Measurements from ENCODE around the gene GRIN3A. TPM values are rescaled to one million over a fixed set of nuclear protein-coding genes. Genes with fewer than 3 reads are reported as not detected.

GRIN3A gene
- total RNA-seq, 4 donors from 2014 or later, result under 0.01 to 0.69 (median 0.41) TPM

DNA sequence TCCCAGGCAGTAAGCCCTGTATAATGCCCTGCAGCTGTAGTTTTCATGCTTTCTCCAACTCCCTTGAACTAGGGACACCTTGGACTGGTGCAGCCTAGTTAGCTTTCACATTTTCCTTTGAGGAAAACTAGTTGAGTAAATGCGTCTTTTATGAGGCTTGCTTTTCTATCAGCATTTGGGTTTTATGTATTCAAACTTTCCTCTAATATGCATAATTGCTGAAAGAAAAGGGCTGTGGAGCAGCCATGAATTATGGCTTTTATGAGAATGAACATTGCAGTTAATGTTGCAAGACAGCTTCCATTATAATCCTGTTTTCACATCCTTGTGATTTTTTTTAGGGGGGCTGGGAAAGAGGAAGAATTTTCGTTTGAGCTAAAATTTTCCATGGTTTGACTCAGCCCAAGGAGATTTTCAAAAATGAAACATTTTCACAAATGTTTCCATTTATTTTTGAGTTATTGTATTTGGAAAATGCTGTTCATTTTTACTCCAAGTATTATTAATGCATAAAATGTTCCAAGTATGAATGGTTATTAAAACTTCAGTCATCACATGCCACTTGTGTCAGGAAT is 85.8 kb downstream of the GRIN3A start:
- H3K4me1 ChIP-seq, result no peaks in the 10 kb centered on the region
- ATAC-seq, result no peak
- 29 to 100% methylated on average over 1 to 2 of the region's 2 CpGs for WGBS, 2 donors (ENCODE audit: low coverage in 1 of 2)
- no peaks in the 10 kb centered on the region for H3K27me3 ChIP-seq
- H3K4me3 ChIP-seq, result no peak overlapping the region
- no peaks in the 10 kb centered on the region for H3K36me3 ChIP-seq
- H3K27ac ChIP-seq, result no peak overlapping the region
- TF ChIP-seq, protein P1, sequence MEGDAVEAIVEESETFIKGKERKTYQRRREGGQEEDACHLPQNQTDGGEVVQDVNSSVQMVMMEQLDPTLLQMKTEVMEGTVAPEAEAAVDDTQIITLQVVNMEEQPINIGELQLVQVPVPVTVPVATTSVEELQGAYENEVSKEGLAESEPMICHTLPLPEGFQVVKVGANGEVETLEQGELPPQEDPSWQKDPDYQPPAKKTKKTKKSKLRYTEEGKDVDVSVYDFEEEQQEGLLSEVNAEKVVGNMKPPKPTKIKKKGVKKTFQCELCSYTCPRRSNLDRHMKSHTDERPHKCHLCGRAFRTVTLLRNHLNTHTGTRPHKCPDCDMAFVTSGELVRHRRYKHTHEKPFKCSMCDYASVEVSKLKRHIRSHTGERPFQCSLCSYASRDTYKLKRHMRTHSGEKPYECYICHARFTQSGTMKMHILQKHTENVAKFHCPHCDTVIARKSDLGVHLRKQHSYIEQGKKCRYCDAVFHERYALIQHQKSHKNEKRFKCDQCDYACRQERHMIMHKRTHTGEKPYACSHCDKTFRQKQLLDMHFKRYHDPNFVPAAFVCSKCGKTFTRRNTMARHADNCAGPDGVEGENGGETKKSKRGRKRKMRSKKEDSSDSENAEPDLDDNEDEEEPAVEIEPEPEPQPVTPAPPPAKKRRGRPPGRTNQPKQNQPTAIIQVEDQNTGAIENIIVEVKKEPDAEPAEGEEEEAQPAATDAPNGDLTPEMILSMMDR (IDR thresholded peaks at IDR 0.05), result no peak
- TF ChIP-seq EP300 (IDR thresholded peaks at IDR 0.05) (no peak), POLR2A (IDR thresholded peaks at IDR 0.05) (no peak), POLR2AphosphoS5 (IDR thresholded peaks at IDR 0.05) (no peak)
- no peaks in the 10 kb centered on the region for H3K9me3 ChIP-seq

DNA sequence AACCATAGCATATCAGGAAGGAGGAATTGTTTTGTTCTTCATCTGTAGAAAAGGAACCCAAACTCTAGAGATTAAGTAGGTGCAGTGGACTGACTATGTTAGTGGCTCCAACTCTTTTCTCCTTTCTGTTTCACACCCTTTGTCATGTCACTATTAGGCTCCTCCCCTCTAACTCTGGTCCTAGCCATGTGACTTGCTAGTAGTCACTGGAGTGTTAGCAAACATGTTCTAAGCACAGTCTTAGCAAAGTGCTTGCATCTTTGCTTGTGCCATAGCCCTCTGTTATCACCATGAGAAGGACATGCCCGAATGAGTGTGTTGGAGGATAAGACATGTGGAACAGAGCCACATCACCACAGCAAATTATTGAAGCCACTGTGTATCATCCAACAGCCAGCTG is 88.3 kb downstream of the GRIN3A start:
- no peak for ATAC-seq
- WGBS, 2 donors (ENCODE audit: low coverage in 1 of 2), result no CpG with 5 or more reads among the region's 1 CpG

DNA sequence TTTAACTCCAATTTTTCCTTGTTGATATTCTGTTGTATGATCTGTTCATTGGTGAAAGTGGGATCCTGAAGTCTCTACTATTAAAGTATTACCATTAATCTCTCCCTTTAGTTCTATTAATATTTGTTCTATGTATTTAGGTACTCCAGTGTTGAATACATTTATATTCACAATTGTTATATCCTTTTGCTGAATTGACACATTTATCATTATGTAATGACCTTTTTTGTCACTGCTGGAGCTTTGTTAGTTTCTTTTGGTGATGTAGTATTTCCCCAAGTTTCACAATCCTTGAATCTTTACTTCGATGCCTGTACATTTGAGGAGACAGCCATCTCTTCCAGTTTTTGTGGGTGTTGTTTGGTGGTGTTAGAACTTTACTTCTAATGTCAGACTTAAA is 90.0 kb downstream of the GRIN3A start:
- H3K27ac ChIP-seq, result no peak overlapping the region
- TF ChIP-seq POLR2A (IDR thresholded peaks at IDR 0.05) (no peak), POLR2AphosphoS5 (IDR thresholded peaks at IDR 0.05) (no peak), EP300 (IDR thresholded peaks at IDR 0.05) (no peak)
- TF ChIP-seq, protein P1 (IDR thresholded peaks at IDR 0.05), result no peak
- WGBS, 2 donors (ENCODE audit: low coverage in 1 of 2), result 82 to 100% methylated on average over 1 of the region's 1 CpG
- ATAC-seq, result no peak
- no peaks in the 10 kb centered on the region for H3K27me3 ChIP-seq
- H3K9me3 ChIP-seq, result no peaks in the 10 kb centered on the region
- no peaks in the 10 kb centered on the region for H3K36me3 ChIP-seq
- H3K4me1 ChIP-seq, result no peaks in the 10 kb centered on the region
- no peak overlapping the region for H3K4me3 ChIP-seq

More for the DNA sequence above, 88.3 kb downstream of the GRIN3A start:
- no peaks in the 10 kb centered on the region for H3K27me3 ChIP-seq
- no peak overlapping the region for H3K27ac ChIP-seq
- no peak overlapping the region for H3K4me3 ChIP-seq
- TF ChIP-seq POLR2A (IDR thresholded peaks at IDR 0.05), result no peak
- no peak for TF ChIP-seq EP300 (IDR thresholded peaks at IDR 0.05)
- no peak for TF ChIP-seq POLR2AphosphoS5 (IDR thresholded peaks at IDR 0.05)
- TF ChIP-seq, protein P1 (IDR thresholded peaks at IDR 0.05), result no peak
- H3K36me3 ChIP-seq, result no peaks in the 10 kb centered on the region
- H3K4me1 ChIP-seq, result no peaks in the 10 kb centered on the region
- no peaks in the 10 kb centered on the region for H3K9me3 ChIP-seq

DNA sequence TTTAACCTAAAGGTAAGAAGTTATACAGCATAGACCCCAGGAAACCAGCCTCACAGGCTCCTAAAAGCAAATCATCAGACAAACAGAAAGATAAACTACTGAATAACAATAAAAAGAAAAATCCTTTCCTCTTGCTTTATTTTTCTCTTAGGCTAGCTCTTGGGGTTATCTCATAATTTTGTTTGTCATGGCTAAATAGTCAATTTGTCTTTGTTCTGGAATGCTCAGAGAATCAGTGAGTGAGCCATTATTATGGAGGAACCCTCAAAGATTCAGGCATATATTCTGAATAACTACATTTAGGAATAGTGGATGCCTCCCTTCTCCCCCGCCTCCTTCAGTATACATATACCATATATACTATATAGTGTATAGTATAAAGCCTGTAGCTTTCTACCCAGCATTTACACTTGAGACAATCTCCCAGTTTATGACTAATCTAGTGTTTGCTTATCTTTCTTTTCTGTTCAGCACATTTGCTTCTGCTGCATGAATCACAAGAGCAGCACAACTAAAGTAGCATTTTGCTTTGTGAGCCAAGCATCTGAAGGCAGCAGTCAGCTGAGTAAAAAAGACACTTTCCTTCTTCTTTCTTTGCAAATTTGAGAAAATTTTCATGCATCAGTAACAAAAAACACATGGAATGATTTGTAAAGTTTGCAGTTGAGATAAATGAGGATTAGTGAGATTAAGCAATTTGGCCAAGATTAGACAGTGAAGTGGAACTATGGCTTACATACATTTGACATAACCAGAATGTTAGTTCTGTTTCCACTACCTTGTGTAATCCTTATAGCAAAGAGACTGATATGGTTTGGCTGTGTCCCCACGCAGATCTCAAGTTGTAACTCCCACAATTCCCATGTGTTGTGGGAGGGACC is 98.4 kb downstream of the GRIN3A start:
- H3K4me3 ChIP-seq, result no peak overlapping the region
- H3K36me3 ChIP-seq, result no peaks in the 10 kb centered on the region
- peaks cover 0 to 6% (median 0%) of the 10 kb centered on the region in 3 donors for H3K9me3 ChIP-seq
- no peaks in the 10 kb centered on the region for H3K27me3 ChIP-seq
- ATAC-seq, result no peak
- H3K27ac ChIP-seq, result no peak overlapping the region
- TF ChIP-seq POLR2A (IDR thresholded peaks at IDR 0.05) (no peak), EP300 (IDR thresholded peaks at IDR 0.05) (no peak), POLR2AphosphoS5 (IDR thresholded peaks at IDR 0.05) (no peak)
- TF ChIP-seq, protein P1 (IDR thresholded peaks at IDR 0.05), result no peak
- 55 to 74% methylated on average over 2 of the region's 2 CpGs for WGBS, 2 donors (ENCODE audit: low coverage in 1 of 2)
- no peaks in the 10 kb centered on the region for H3K4me1 ChIP-seq
